GM18907 (cell line): ENCODE results near the gene SH3PXD2B.
"Not testable (repeated sequence)": the region's sequence is repeated elsewhere in the genome, so short reads cannot be mapped to it uniquely, and the experiment has no call there.

Source experiments
- ATAC-seq: cut with Tn5 transposase; IDR thresholded peaks from one replicate; pipeline ENCODE4 v1.9.1; 2021; ENCODE audit warnings: mild to moderate bottlenecking, moderate library complexity; ENCODE audit not compliant: unreplicated experiment

SH3PXD2B gene

GRCh38 chr5:172486451-172486850 is 32.1 kb upstream of the SH3PXD2B start:
- ATAC-seq = no peak

- no peak for ATAC-seq
Measured at GRCh38 chr5:172485511-172486202, 31.3 kb upstream of the SH3PXD2B start.

- ATAC-seq = no peak
Measured at GRCh38 chr5:172484664-172485063, 30.3 kb upstream of the SH3PXD2B start.

GRCh38 chr5:172482156-172483020 is 28.1 kb upstream of the SH3PXD2B start:
- no peak for ATAC-seq

- ATAC-seq = no peak
Measured at GRCh38 chr5:172481011-172481800, 26.9 kb upstream of the SH3PXD2B start.

GRCh38 chr5:172479784-172480115 is 25.4 kb upstream of the SH3PXD2B start:
- ATAC-seq = no peak

GRCh38 chr5:172479034-172479783 is 24.9 kb upstream of the SH3PXD2B start:
- ATAC-seq = peak; percentile 80

- not testable (repeated sequence) for ATAC-seq
Measured at GRCh38 chr5:172478695-172479033, 24.3 kb upstream of the SH3PXD2B start.

- ATAC-seq = no peak
Measured at GRCh38 chr5:172478256-172478655, 23.9 kb upstream of the SH3PXD2B start.

- ATAC-seq = no peak
Measured at GRCh38 chr5:172477466-172477865, 23.1 kb upstream of the SH3PXD2B start.

- no peak for ATAC-seq
Measured at GRCh38 chr5:172474293-172474692, 20.0 kb upstream of the SH3PXD2B start.

GRCh38 chr5:172473427-172473826 is 19.1 kb upstream of the SH3PXD2B start:
- ATAC-seq = no peak

GRCh38 chr5:172469697-172470096 is 15.4 kb upstream of the SH3PXD2B start:
- ATAC-seq = no peak

GRCh38 chr5:172466062-172466461 is 11.7 kb upstream of the SH3PXD2B start:
- no peak for ATAC-seq

GRCh38 chr5:172463031-172463430 is 8.7 kb upstream of the SH3PXD2B start:
- no peak for ATAC-seq

- no peak for ATAC-seq
Measured at GRCh38 chr5:172459783-172460165, 5.4 kb upstream of the SH3PXD2B start.

GRCh38 chr5:172458976-172459782 is 4.9 kb upstream of the SH3PXD2B start:
- no peak for ATAC-seq

- ATAC-seq = no peak
Measured at GRCh38 chr5:172456076-172456722, 1.9 kb upstream of the SH3PXD2B start.

- no peak for ATAC-seq
Measured at GRCh38 chr5:172455511-172456061, 1.3 kb upstream of the SH3PXD2B start.

GRCh38 chr5:172455087-172455381 is 709 bp upstream of the SH3PXD2B start:
- no peak for ATAC-seq
